OCI-LY7 (cell line): ENCODE data around the gene PTH2R. TPM values are rescaled to one million over a fixed set of nuclear protein-coding genes. Genes with fewer than 3 reads are reported as not detected.
"Not testable (repeated sequence)": the region's sequence is repeated elsewhere in the genome, so short reads cannot be mapped to it uniquely, and the experiment has no call there.

Source experiments
- BruUV-seq: library from RNA; stranded (reverse); fragments of 400-500 nt; replicated peaks from 2 replicates; lab custom pipeline; 2021; lab: Mats Ljungman, UMichigan
- CTCF ChIA-PET: fragments of 300-600 bp; sonication (Branson Sonifier 250); formaldehyde crosslinking; loops from one replicate; lab custom pipeline; 2022; ENCODE audit warnings: antibody characterized with exemption; ENCODE audit not compliant: unreplicated experiment; lab: Charles Lee
- POLR2A ChIA-PET: fragments of 300-600 bp; sonication (Branson Sonifier 250); formaldehyde crosslinking; loops from one replicate; lab custom pipeline; 2022; ENCODE audit warnings: antibody characterized with exemption; lab: Charles Lee
- DNase-seq: peaks from one replicate; pipeline ENCODE4 v3.0.0-alpha.2; 2015; ENCODE audit warnings: low spot score
- H2AFZ ChIP-seq: fragments of 200-600 bp; sonication (generic), shearing (Covaris generic); 2 replicates; pipeline ENCODE4 v1.6.1; 2014; ENCODE audit warnings: mild to moderate bottlenecking, antibody characterized with exemption, low read length, moderate library complexity
- H3K27ac ChIP-seq: fragments of 200-600 bp; sonication (generic); 2 replicates; pipeline ENCODE4 v1.5.1; 2014; ENCODE audit warnings: mixed run types, low read depth, mild to moderate bottlenecking, moderate library complexity, low read length, inconsistent platforms; ENCODE audit not compliant: poor library complexity, severe bottlenecking
- H3K36me3 ChIP-seq: fragments of 200-600 bp; sonication (generic); 2 replicates; pipeline ENCODE4 v1.6.1; 2014; ENCODE audit warnings: mild to moderate bottlenecking, antibody characterized with exemption, low read length, moderate library complexity, mixed read lengths; ENCODE audit not compliant: insufficient read depth
- H3K4me1 ChIP-seq: fragments of 200-600 bp; sonication (generic); 2 replicates; pipeline ENCODE4 v1.5.1; 2014; ENCODE audit warnings: mild to moderate bottlenecking, low read length; ENCODE audit not compliant: insufficient read depth, poor library complexity, severe bottlenecking
- H3K4me2 ChIP-seq: fragments of 200-600 bp; sonication (generic); 2 replicates; pipeline ENCODE4 v1.6.1; 2014; ENCODE audit warnings: mild to moderate bottlenecking, low read length
- H3K4me3 ChIP-seq: fragments of 200-600 bp; sonication (generic); 2 replicates; pipeline ENCODE4 v1.5.1; 2014; ENCODE audit warnings: mild to moderate bottlenecking, low read depth, low read length; ENCODE audit not compliant: poor library complexity, severe bottlenecking
- H3K79me2 ChIP-seq: fragments of 200-600 bp; sonication (generic); 2 replicates; pipeline ENCODE4 v1.6.1; 2016; ENCODE audit warnings: low read depth, mild to moderate bottlenecking, low read length, moderate library complexity, mixed read lengths; ENCODE audit not compliant: insufficient read depth
- H3K9me2 ChIP-seq: fragments of 200-600 bp; sonication (generic); 2 replicates; pipeline ENCODE4 v1.6.1; 2016; ENCODE audit warnings: mild to moderate bottlenecking, low read length, mixed read lengths; ENCODE audit not compliant: insufficient read depth
- H3K9me3 ChIP-seq: fragments of 200-600 bp; sonication (generic); 2 replicates; pipeline ENCODE4 v1.6.1; 2014; ENCODE audit warnings: mild to moderate bottlenecking, mixed run types, low read length, mixed read lengths
- H4K20me1 ChIP-seq: fragments of 200-600 bp; sonication (generic); 2 replicates; pipeline ENCODE4 v1.6.1; 2014; ENCODE audit warnings: mild to moderate bottlenecking, antibody characterized with exemption, low read length, moderate library complexity, mixed read lengths; ENCODE audit not compliant: insufficient read depth
- CTCF ChIP-seq: fragments of 200-600 bp; sonication (generic); conservative IDR thresholded peaks from 2 replicates; pipeline ENCODE4 v1.5.1; 2014; ENCODE audit warnings: mild to moderate bottlenecking, antibody characterized with exemption, low read length, moderate library complexity, mixed read lengths
- EZH2phosphoT487 ChIP-seq: fragments of 200-600 bp; sonication (generic); IDR thresholded peaks from 2 replicates; pipeline ENCODE4 v1.6.1; 2018; ENCODE audit warnings: low read depth, borderline replicate concordance, mild to moderate bottlenecking, mixed run types, antibody characterized with exemption, low read length, moderate library complexity, mixed read lengths
- intact Hi-C: fragments of 100-400 bp; cut with micrococcal nuclease; formaldehyde crosslinking; loops from one replicate; pipeline ENCODE4 v1.10.0; 2022; ENCODE audit not compliant: unreplicated experiment
- total RNA-seq, 2 experiments: library from RNA; depleted of rRNA in 1 of 2; stranded (reverse); fragments of >200 nt in 1 of 2; shearing (Covaris generic) in 1 of 2; gene quantifications; 2 replicates each; pipeline ENCODE4 v1.2.3, GENCODE V29; 2014 to 2022

PTH2R gene
- total RNA-seq, 2 experiments from 2014 or later = 0.06 to 0.13 TPM

- Histone ChIP-seq H3K9me2 (no peaks in the 10 kb centered on the region), H3K4me3 (no peak overlapping the region), H2AFZ (no peak overlapping the region), H3K36me3 (no peaks in the 10 kb centered on the region), H3K4me1 (no peaks in the 10 kb centered on the region), H4K20me1 (no peaks in the 10 kb centered on the region), H3K4me2 (no peak overlapping the region), H3K79me2 (no peaks in the 10 kb centered on the region), H3K9me3 (no peaks in the 10 kb centered on the region), H3K27ac (no peak overlapping the region)
- POLR2A ChIA-PET = no interaction called here
- DNase-seq = peak; percentile 54
- intact Hi-C loops = no loop called here
- BruUV-seq = no TSS peak
- CTCF ChIA-PET = no interaction called here
- TF ChIP-seq CTCF = peak; percentile 94
- no peak for TF ChIP-seq EZH2phosphoT487
These were observed 33.0 kb upstream of the PTH2R start for GRCh38 chr2:208373460-208374089.

- H3K4me3 ChIP-seq = no peak overlapping the region
- TF ChIP-seq EZH2phosphoT487 (no peak), CTCF (no peak)
- intact Hi-C loops = no loop called here
- ChIA-PET POLR2A (interaction anchor here (1.2 kb wide), 1 partner anchor 14 kb away, joined by 3 read pairs; no protein-coding TSS in a partner anchor), CTCF (no interaction called here)
- DNase-seq = no peak
- no peak overlapping the region for H3K4me2 ChIP-seq
- H3K27ac ChIP-seq = no peak overlapping the region
- no peaks in the 10 kb centered on the region for H4K20me1 ChIP-seq
- H3K9me2 ChIP-seq = no peaks in the 10 kb centered on the region
- no peak overlapping the region for H2AFZ ChIP-seq
- BruUV-seq = no TSS peak
- no peaks in the 10 kb centered on the region for H3K4me1 ChIP-seq
- no peaks in the 10 kb centered on the region for H3K36me3 ChIP-seq
- no peaks in the 10 kb centered on the region for H3K79me2 ChIP-seq
- no peaks in the 10 kb centered on the region for H3K9me3 ChIP-seq
These were observed 31.0 kb upstream of the PTH2R start for GRCh38 chr2:208375491-208376068.

- DNase-seq, H3K79me2 ChIP-seq, BruUV-seq, H3K27ac ChIP-seq, H4K20me1 ChIP-seq, H2AFZ ChIP-seq, H3K36me3 ChIP-seq, CTCF ChIA-PET, H3K4me1 ChIP-seq, H3K9me2 ChIP-seq, H3K4me2 ChIP-seq, POLR2A ChIA-PET, H3K4me3 ChIP-seq, H3K9me3 ChIP-seq, intact Hi-C loops: not testable (repeated sequence)
These were observed 29.2 kb upstream of the PTH2R start for GRCh38 chr2:208377344-208377860.
